Suppressor macrophage treated with lipopolysaccharide for 4 hours (primary cell): ENCODE measurements around the gene SLTM.
"Not testable (repeated sequence)": the region's sequence is repeated elsewhere in the genome, so short reads cannot be mapped to it uniquely, and the experiment has no call there.

Experiments
- DNase-seq: peaks from one replicate; pipeline ENCODE4 v3.0.0-alpha.2; 2020

Gene SLTM

DNA sequence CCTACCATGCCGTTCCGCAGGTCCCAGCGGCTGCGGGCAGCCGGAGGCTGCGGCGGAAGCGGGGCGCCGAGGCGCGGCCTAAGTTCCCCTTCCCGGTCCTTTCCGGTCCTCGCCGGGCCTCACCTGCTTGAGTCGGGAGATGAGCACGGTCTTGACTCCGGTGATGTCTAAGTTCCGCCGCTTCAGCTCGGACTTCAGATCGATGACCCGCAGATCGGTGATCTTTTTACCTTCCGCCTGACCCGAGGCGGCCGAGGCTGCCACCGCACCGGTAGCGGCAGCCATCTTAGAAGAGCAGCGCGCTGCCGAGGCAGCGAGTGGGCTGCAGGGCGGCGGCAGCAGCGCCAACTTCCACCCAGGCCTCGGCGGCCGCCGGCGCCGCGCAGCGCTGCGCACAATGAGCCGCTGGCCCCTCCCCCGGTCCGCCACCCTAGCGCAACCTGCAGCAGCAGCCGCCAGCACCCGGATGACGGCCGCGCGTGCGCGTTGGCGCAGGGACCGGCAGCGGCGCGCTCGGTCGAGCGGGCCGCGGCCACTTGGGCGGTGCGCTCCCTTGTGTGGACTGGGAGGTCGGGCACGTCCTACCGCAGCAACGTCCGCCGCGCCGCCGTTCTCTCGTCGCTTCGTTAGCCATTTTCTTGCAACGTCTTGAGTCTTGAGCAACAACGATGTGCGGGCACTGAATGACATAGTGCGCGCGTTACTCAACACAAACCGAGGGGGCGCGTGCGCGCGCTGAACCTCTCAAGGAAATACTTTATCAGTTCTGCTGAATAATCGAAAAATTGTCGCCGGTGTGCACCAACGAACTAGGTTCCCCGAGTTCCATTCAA lies at the start of gene SLTM:
Gene SLTM (minus strand): TSS at position 399 of the 833 bp plus-strand sequence. CDS start 114 bp downstream, at position 285.
- DNase-seq, result peak; percentile 96

DNA sequence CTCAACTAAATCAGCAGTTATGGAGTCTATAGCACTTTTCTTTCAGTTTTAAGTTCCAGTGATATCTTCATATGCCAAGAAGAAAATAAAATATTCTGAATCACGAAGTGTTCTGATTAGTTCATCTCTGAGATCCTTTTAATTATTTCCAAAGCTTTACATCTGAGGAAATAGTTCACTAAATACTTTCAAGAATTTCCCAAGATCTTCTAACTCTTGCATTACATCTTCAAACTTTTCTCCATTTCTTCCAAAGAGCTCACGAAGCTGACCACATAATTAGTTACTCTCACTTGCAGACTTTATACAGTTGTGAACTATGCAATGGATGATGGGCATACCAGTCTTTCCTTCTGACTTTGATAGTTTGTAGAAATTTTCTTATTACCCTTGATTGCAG lies 49.8 kb upstream of the SLTM start:
- DNase-seq, result no peak

DNA sequence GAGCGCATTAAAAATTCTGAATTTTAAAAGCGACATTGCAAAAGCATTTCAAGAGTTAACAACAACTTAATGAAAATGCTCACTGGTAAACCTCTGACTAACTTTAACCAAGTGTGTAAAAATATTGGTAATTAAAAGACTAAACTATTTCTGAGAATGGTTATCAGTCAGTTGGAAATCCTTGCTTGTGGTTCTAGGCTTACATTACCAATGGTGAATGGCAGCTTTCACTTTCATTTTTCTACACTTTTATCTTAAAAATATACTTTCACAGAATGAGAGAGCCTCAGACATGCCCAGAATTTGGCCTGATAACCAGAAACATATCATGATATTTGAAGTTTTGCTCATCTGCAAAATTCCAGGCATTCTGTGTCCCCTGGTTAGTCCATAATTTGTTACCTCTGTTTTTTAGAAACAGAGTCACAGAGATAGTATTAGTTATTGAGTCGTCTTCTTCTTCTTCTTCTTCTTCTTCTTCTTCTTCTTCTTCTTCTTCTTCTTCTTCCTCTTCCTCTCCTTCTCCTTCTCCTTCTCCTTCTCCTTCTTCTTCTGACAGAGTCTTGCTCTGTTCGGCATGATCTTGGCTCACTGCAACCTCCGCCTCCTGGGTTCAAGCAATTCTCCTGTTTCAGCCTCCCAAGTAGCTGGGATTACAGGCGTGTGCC lies 48.5 kb upstream of the SLTM start:
- peak; percentile 52 for DNase-seq

DNA sequence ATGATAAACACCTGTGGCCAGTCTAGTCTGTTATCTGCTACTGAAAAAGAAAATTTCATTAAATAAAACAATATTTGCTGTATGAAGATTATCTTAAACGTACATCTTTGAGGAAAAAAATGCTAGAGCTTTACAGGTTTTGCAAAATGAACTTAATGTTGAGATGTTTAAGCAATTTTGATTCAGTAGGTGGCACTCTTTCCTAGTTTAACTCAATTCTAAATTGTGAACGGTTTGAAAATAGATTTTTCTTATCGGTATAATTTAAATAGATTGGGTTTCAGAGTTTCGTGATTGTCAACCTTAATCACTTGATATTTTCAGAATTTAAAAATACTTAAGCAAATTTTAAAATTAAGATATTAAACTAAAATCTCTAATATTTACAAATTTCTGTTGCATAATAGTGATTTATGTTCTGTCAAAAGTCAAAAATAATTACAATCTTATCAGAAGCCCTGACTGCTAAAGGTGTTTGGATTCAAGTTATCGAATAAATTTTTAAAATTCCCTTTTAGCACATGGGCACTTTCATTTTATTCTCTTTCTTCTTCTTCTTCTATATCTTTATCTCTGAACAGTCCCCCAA lies 47.0 kb upstream of the SLTM start:
- peak; percentile 64 for DNase-seq

DNA sequence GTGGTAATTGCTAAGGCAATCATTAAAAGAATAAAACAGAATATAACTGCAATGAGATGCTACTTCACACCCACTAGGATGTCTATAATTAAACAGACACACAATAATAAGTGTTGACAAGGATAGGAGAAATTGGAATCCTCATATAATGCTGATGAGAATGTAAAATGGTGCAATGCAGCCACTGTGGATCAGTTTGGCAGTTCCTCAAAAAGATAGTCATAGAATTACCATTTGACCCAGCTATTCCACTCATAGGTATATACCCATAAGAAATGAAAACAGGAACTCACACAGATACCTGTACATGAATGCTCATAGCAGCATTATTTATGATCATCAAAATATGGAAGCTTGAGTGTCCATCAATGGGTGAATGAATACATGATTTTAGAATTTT lies 44.4 kb upstream of the SLTM start:
- DNase-seq, result no peak

DNA sequence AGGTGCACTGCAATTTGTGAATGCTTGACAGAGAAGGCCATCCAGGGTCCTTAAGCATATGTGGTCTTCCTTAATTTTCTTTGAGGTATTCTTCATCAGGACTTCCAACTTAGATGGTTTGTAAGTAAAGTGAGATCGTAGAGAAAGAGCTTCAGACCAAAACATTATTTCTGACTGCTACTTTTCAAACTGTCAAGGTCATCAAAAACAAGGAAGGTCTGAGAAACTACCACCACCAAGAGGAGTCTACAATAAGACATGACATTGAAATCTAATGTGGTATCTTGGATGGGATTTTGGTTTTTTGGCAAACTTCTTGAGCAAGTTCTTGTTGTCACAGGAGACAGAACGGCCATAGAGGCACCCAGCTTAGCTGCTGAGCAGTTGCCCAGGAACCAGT lies 34.0 kb upstream of the SLTM start:
- no peak for DNase-seq

DNA sequence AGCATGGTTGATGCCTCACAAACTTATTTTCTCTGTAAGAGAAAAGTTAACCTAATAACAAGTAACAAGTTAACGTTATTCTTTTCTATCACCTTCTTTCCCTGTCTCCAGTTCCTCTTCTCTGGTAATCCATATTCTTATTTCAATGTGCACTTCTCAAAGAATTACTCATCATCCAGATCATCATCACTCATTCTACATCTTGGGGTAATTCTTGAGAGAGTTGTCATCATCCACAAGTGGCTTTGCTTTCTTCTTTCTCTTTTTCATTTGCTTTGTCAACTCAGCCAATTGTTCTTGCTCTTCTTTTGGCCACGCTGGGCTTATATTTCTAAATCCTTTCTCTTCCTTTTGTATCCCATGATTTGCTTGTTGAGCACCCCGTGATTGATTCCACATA lies 33.2 kb upstream of the SLTM start:
- DNase-seq, result peak; percentile 43

DNA sequence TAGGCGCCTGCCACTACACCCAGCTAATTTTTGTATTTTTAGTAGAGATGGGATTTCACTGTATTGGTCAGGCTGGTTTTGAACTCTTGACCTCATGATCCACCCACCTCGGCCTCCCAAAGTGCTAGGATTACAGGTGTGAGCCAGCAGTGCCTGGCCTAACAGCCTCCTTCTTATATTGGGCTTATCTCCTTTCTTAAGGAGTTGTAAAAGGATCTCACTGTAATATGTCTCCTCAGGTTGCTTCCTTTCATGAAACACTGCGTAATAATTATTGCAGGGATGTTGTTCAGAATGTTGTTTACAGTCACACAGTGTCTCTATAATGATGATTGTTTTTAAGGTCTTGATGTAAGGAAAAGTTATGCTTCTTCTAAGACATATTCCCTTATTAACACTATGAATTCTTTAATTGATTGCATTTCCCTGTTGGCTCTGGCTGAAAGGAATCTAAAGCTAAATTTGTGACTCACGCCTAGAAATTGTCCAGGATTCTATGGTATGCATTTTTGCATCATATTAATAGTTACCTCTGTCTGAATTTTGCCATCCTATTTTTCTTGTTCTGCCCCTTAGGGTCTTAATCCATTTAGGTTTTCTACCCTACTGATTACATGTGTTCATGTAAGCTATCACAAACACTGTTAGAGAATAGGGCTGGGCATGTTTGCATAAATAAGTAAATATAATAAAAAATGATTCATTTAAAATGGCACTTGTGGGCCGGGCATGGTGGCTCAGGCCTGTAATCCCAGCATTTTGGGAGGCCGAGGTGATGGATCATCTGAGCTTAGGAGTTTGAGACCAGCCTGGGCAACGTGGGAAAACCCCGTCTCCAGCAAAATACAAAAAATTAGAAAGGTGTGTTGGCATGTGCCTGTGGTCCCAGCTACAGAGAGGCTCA lies 29.4 kb upstream of the SLTM start:
- no peak for DNase-seq

DNA sequence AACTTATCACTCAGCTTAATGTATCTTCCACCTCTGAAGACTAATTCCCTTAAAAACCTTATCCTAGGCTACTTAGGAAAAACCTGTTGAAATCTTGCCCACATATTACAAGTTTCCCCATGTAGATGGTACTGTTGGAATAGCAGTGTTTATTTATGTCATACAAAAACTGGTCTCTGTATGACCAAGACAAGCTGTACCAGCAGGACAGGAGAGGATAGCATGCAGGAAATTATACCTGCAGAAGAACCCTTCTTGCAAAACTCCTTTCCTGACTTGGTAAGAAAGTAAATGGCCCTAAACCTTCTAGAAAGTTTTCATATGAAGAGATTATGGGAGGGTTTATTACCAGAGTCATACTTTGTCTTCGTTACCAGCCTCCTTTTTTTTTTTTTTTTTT lies 28.7 kb upstream of the SLTM start:
- DNase-seq, result no peak

DNA sequence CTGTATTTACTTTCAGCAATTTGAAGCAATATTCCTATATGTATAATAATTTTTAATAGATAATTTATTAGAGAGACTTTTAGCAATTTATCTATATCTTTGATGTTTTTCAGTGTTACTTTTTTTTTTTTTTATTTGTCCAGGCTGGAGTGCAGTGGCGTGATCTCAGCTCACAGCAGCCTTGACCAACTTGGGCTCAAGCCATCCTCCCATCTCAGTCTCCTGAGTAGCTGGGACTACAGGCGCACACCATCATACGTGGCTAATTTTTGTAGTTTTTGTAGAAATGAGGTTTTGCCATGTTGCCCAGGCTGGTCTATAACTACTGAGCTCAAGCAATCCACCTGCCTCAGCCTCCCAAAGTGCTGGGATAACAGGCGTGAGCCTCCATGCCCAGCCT lies 25.3 kb upstream of the SLTM start:
- DNase-seq, result no peak

DNA sequence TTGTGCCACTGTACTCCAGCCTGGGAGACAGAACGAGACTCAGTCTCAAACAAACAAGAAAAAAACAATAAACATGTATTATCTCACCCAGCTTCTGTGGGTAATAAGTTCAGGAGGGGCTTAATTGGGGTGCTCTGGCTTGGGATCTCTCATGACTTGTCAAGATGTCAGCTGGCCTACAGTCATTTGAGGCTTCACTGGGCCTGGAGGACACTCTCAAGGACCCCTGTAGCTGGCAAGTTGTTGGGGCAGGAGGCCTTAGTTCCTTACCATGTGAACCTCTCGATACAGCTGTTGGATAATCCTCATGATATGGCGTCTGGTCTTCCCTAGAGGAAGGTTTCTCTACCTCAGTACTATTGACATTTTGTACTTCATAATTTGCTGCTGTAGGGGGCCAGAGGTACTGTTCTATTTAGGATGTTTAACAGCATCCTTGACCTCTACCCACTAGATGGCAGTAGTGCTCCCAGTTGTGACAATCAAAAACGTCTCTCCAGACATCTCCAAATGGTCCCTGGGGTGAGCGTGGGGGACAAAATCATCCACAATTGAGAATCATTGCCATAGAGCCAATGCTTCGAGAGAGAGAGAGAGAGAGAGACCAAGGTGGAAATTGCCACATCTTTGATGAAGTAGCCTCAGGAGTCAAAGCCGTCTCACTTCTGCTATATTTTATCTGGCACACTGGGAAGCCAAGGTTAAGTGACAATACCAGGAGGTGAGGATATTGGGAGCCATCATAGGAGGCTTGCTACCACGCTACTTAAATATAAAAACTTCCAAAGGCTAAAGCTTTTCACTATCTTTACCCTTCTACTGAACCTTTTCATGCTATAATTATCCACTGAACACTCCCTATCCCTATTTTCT lies 23.9 kb upstream of the SLTM start:
- peak; percentile 79 for DNase-seq

DNA sequence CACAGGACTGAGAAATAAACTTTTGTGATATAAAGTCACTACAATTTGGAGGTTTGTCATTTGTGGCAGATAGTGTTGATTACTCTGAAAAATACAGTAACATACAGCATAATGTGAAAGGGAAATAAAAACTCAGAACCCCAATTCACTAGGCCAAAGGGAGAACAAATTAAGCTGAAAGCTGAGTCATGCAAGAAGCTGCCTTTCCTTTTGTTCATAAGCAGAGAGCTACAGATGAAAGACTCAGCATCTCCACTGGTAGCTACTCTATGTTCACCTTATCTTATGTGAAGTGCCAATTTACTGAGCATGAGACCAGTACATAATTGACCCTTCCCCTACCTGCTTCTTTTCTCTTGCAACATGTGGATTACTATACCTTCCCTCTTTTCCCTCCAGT lies 19.3 kb upstream of the SLTM start:
- peak; percentile 12 for DNase-seq

DNA sequence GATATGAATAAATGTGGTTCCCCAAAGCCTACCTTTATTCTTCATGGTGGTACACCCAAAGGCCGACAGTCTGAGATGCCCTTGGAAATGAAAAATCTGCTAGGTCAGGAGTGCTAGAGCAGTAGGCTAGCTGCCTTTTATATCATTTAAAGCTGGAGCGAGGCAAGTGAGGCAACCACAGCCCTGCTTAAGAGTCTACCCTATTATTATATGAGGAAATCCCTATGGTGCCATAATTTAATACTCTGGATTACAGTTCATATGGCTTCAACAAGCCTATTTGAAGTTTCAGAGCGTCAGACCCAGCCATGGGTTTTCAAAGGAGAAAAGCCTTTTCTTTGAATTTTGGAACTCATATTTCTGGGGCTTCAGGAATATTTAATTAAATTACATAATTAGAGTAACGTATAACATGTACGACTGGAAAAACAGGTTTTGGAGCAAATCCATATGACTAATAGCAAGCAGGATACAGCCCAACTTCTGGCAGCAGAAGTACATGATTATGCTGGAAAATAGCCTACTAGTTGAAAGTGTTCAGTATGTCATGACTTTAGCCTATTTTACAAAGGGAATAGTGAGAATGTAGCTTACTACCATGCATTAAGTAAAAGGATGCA lies 18.0 kb upstream of the SLTM start:
- no peak for DNase-seq

DNA sequence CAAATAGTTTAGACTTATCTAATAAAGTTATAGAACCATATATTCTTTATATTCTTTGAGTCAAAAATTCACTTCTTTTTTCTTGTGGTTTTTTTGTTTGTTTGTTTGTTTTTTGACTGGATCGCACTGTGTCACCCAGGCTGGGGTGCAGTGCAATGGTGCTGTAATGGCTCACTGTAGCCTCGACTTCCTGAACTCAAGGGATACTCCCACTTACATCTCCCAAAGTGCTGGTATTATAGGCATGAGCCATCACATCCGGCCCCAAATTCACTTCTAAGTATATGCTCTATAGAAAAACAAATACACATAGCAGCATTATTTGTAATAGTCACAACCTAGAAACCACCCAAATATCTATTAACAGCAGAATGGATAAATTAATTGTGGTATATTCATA lies 13.7 kb upstream of the SLTM start:
- no peak for DNase-seq

DNA sequence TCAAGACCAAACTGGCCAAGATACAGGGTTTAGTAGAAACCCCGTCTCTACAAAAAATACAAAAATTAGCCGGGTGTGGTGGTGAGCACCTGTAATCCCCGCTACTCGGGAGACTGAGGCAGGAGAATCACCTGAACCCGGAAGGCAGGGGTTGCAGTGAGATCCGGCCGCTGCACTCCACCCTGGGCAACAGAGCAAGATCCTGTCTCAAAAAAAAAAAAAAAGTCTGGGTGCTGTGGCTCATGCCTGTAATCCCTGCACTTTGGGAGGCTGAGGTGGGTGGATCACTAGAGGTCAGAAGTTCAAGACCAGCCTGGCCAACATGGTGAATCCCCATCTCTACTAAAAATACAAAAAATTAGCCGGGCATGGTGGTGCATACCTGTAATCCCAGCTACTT lies 1.5 kb upstream of the SLTM start:
- DNase-seq, result not testable (repeated sequence)

DNA sequence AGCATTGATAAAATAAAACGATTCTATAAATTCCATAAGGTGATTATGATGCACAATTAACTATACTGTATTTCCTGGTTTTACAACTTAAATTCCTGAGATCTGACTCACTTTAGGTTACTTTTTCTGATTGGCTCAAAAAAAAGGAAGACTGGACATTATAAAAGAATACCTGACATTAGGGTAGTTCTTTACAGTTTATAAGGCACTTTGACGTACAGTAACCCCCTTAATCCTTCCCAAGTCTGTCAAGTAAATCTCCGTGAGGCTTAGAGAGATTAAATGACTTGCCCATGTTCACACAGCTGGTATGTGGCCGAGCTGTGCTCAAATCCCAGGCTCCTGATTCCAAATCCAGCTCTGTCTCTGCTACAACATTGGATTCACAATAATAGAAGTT lies 1.0 kb upstream of the SLTM start:
- DNase-seq, result no peak

DNA sequence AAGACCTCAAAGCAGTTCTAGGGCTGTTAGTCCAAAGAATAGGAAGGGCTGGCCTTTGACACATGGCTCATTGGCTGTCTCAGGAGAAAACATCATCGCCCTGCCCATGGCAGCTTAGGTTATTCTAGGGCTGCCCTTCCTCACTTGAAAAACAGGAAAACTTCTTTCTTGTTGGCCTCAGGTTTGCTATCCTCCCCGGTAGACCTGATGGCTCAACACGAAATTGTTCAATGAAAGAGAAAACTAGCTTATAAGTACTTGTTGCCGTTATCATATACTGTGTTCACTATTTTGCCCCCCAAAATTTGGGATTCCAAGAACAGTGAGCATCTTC lies 602 bp upstream of the SLTM start:
- DNase-seq, result no peak

DNA sequence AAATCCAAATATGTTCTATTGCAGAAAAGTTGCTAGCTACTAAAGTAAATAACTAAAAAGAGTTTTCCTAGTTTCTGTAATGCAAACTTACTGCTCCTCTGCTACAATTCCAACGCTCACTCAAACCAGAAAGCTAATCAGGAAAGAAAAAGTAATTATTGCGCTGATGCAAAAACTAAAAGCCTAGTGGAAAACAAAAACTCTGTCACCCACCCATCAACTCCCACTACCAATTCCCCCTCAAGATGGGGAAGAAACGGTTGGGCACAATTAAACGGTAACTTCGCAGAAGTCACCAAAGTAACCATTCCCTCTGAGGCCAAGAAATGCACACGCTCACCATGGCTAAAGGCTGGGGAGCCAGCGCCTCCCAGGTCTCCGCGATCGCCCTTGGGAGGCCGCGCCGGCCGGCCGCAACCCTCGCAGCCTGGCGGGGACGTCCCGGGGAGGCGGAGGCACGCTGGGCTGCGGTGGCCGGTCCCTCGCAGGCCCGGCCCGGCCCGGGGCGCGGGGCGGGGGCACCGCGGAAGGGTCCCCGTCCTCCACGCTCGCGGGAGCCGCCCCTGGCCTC lies 684 bp downstream of the SLTM start:
- DNase-seq, result peak; percentile 60

DNA sequence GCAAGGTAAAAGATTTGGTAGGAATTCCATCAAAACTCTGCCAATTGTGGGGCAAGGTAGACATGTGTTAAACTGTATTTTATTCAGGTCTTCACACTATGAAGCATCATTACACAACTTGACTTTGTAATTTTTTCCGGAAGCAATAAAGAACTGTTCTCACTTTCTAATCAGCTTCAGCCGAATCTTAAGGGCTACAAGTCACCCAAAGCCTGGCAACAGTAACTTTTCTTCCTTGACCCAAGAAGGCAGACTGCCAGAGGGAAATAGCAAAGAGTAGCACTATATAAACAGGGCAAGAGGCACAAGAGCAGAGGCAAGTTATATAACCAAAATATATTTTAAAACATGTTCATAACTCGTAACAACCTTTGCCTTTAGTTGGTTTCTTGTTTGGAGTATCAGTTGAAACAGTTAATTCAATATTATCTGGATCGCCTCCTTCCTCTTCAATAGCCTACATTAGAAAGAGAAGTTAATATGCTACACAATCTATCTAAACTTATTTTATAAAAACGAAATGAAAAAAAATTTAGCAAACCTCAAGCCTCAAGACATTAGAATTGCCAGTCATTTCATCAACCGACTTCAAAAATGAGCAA lies 1.4 kb downstream of the SLTM start:
- DNase-seq, result peak; percentile 74

DNA sequence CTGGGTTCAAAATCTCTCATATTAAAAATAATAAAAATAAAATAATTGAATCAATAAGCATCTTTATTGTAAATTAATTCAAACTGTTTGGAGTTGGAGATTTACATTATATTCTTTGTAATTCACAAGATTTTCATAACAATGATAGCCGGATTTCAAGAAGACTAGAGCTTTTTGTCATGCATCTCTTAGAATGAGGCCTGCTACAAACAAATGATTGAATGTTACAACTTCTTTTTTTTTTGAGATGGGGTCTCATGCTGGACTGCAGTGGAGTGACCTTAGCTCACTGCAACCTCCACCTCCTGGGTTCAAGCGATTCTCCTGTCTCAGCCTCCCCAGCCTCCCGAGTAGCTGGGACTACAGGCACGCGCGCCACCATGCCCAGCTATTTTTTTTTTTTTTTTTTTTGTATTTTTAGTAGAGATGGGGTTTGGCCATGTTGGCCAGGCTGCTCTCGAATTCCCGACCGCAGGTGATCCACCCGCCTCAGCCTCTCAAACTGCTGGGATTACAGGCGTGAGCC lies 3.5 kb downstream of the SLTM start:
- no peak for DNase-seq

DNA sequence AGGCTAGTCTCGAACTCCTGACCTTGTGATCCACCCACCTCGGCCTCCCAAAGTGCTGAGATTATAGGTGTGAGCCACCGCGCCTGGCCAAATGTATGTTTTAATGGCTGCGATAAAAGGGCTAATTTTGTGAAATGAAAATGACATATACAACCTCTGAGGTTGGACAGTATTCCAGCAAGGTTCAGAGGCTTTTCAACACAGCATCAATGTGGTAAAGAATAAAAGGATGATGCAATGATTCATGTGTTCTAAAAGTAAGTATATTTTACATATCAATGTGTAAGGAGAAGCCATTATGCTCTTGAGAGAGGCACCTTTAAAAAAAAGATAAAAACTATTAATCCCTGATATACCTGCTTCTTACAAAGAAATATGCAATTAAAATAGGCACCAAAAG lies 6.7 kb downstream of the SLTM start:
- no peak for DNase-seq
